VCaP (cell line): ENCODE data around the gene CCDC146.
"Not testable (repeated sequence)": the region's sequence is repeated elsewhere in the genome, so short reads cannot be mapped to it uniquely, and the experiment has no call there.

Source experiments
- H3K27ac ChIP-seq: fragments of 450-650 bp; 2 replicates; pipeline ENCODE4 v1.5.1; 2017
- CTCF ChIP-seq: fragments of 450-650 bp; conservative IDR thresholded peaks from 2 replicates; pipeline ENCODE4 v1.5.1; 2017; ENCODE audit warnings: mild to moderate bottlenecking, moderate library complexity

Gene CCDC146

GRCh38 chr7:77217474-77218185, 95.2 kb downstream of the CCDC146 start:
- TF ChIP-seq CTCF: no peak
- H3K27ac ChIP-seq: no peak overlapping the region

- not testable (repeated sequence) for H3K27ac ChIP-seq
Observed at GRCh38 chr7:77219701-77220331, 97.4 kb downstream of the CCDC146 start.

- TF ChIP-seq CTCF: no peak
- H3K27ac ChIP-seq: no peak overlapping the region
Observed at GRCh38 chr7:77222065-77222464, 99.7 kb downstream of the CCDC146 start.

GRCh38 chr7:77222819-77223218, 100.4 kb downstream of the CCDC146 start:
- TF ChIP-seq CTCF: no peak
- H3K27ac ChIP-seq: no peak overlapping the region

GRCh38 chr7:77223261-77223660, 100.8 kb downstream of the CCDC146 start:
- no peak for TF ChIP-seq CTCF
- H3K27ac ChIP-seq: no peak overlapping the region

- TF ChIP-seq CTCF: no peak
- H3K27ac ChIP-seq: no peak overlapping the region
Observed at GRCh38 chr7:77226357-77226839, 104.0 kb downstream of the CCDC146 start.

GRCh38 chr7:77228795-77229194, 106.4 kb downstream of the CCDC146 start:
- not testable (repeated sequence) for H3K27ac ChIP-seq

- no peak overlapping the region for H3K27ac ChIP-seq
- TF ChIP-seq CTCF: no peak
Observed at GRCh38 chr7:77232467-77232866, 110.1 kb downstream of the CCDC146 start.
